Right lung (tissue), 5 donors: ENCODE measurements around the gene ABO. TPM values are rescaled to one million over a fixed set of nuclear protein-coding genes. Genes with fewer than 3 reads are reported as not detected.
"Not testable (repeated sequence)": the region's sequence is repeated elsewhere in the genome, so short reads cannot be mapped to it uniquely, and the experiment has no call there.

Source experiments
- DNase-seq, 2 donors: peaks; one replicate each; pipeline ENCODE4 v3.0.0-alpha.2; 2013
- polyA plus RNA-seq, 5 donors: library from polyadenylated mRNA; unstranded; fragments of 120-200 nt; gene quantifications; one replicate each; pipeline versions ENCODE4 v1.2.1 to v1.2.3, GENCODE V29; 2013; ENCODE audit warnings: inconsistent platforms in 1 of 5, low replicate concordance in 1 of 5; ENCODE audit not compliant: insufficient read length in 5 of 5, insufficient read depth in 1 of 5

ABO gene
- polyA plus RNA-seq, 5 donors, result 3.9 to 7.2 (median 5.1) TPM

GRCh38 chr9:133264235-133264764 lies 10.7 kb downstream of the ABO start:
- DNase-seq, result no peak

DNA sequence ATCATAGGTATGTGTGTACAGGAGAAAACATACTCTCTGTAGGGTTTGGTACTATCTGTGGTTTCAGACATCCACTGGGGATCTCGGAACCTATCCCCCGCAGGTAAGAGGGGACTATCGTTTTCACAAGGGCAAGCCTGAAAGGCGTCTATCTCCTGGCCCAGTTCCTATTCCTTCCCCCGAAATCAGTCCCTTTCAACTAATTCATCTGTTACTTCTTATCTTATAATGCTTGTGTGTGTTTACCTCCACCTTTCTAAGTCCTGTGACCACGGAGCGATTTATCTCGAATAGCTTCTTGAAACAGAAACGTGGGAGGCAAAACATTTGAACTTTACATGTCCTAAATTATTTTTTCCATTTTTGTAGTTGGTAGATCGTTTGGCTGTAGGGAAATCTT lies 11.4 kb downstream of the ABO start:
- DNase-seq, result no peak

DNA sequence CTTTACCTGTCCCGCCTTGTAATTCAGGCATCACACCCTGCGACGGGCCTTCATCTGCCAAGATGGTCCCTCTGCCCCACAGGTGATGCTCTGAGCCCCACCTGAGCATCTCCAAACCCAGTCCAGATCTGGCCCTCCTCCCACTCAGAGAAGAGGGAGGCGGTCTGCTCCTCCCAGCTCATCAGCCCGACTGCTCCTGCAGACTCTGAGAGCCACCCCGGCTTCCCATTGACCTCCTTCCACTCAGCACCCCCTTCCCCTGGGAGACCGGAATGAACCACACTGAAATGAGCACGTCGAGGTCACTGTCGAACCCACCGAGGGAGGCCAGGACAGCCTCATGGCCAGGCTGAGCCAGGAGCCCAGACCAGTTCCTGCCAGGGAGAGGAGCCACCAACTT lies 12.8 kb downstream of the ABO start:
- no peak for DNase-seq

DNA sequence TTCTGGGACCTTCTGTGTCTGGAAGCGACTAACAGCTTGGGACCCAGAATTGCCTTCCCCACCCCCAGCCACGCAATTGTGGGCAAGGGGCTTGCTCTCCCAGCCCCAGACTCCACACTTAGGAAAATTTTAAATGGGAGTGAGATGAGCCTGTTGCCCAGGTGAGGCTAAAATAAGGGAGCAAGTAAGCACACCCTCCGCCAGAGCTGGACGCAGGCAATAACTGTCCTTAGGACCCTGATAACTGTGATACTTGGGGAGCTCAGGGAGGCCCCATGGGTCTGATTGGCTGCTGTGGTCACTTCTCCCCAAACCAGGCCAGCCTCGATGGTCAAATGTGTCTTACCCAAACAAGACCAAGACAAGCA lies 13.3 kb downstream of the ABO start:
- no peak for DNase-seq

GRCh38 chr9:133261103-133261752 lies 13.8 kb downstream of the ABO start:
- DNase-seq, result no peak

GRCh38 chr9:133260334-133261102 lies 14.5 kb downstream of the ABO start:
- no peak for DNase-seq

DNA sequence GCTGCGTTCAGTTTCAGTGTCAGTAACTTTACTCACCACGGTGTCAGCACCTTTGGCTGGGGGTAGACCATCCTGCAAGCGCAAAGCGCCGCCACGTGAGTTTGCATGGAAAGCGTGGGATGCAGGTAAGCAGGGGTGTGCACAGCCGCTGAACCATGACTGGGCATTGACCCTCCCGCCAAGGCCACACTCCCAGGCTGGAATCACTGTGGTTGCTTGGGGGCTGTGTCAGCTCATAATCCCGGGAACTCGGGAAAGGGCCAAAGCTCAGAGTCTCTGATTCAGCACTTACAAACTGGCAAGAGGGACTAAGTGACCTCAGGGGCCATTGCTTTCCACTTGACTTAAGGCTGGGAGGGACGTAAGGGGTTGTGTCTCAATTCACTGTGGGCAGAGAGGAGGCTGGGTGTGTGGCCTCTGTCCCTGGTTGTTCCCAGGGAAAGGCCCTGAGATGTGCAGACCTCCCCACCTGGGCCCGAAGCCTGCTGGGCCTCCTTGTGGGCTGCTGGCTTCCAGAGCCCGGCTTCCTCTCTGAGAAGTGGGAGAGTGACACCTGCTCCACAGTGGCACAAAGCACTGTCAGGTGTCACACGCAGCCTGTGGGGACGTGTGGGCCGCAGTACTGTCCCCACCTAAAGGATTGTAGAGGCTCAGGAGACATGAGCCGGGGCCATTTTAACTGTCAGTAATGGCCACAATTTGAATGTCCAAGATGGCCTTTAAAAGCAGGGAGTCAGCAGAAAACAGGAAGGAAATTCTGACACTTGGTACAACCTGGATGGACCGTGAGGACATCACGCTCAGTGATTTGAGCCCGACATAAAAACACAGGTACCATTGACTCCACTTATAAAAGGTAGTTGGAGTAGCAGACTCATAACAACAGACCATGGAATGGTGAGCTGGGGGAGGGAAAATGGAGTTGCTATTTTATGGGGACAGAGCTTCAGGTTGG lies 16.7 kb downstream of the ABO start:
- DNase-seq, result no peak

- DNase-seq, result no peak
Measured at GRCh38 chr9:133257465-133257956, 17.5 kb downstream of the ABO start.

DNA sequence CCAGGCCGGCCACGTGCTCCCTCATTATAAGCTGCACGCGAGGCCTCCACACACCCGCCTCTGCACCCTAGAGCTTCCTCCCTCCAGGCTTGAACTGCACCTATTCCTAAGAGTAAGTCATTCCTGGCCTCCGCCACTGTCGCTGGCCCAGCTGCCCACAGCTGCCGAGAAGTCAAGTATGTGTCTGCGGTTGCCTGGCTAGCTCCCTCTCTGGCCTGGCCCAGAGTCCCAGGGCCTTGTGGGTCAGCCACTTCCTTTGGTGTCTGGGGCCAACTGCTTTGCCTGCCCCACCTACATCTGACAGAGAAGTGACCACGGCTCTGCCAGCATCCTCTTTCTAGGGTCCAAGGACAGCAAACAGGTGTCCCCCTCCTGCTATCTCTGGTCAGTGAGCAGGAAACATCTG lies 18.3 kb downstream of the ABO start:
- DNase-seq, result no peak

DNA sequence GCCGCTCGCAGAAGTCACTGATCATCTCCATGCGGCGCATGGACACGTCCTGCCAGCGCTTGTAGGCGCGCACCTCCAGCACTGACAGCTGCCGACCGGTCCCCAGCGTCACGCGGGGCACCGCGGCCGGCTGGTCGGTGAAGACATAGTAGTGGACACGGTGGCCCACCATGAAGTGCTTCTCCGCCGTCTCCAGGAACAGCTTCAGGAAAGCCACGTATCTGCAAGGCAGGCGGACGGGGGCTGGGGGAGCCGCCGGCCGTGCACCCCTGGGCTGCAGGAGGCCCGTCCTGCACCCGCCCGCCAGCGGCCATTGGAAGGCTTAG lies 18.9 kb downstream of the ABO start:
- DNase-seq, result no peak

- no peak for DNase-seq
Measured at GRCh38 chr9:133255371-133256135, 19.4 kb downstream of the ABO start.

DNA sequence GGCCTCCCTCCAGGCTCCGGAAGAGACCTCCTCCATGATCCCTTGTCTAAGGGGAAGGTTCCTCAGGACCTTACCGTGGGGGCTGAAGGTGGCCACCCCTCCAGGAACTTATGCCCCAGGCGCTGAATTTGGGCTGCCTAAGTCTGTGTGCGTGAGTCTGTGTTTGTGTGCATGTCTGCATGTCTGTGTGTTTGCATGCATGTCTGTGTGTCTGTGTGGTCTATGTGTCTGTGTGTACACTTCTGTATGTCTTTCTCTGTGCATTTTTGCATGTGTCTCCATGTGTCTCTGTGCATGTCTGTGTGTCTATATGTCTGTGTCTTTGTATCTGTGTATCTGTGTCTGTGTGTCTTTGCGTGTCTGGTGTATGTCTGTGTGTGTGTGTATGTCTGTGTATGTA lies 20.5 kb downstream of the ABO start:
- DNase-seq, result no peak

GRCh38 chr9:133253268-133253667 lies 21.7 kb downstream of the ABO start:
- DNase-seq, result no peak

DNA sequence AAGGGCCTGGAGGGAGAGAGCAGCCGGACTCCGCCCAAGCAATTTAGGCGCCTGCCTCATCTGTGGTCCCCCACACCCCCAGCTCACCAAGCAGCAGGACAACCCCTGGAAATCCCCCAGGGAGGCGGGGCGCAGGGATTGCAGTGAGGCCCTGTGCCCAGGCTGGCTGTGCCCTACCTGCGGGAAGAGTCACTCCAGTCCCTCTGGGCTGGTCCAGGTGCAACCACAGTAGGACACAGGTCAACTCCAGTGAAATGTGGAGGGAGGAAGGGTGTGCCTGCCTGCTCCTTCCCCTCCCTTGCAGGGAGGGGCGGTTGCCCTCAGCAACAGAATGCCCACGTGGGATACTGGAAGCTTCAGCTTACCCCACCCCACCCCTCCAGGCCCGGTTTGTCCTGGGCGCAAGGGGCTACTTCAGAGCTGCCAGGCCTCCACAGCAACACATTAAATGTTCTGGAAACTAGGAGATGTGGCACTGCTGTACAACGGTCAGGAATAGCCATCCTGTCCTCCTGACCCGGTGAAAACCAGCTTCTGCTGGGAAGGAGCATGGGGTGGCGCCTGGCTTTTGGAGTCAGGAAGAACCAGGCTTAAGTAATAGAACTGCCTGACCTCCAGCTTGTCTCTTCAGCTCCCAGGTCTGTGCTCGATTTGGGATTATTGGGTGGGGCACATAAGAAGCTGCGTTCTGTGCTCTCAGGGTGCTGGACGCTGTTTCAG lies 22.5 kb downstream of the ABO start:
- no peak for DNase-seq

DNA sequence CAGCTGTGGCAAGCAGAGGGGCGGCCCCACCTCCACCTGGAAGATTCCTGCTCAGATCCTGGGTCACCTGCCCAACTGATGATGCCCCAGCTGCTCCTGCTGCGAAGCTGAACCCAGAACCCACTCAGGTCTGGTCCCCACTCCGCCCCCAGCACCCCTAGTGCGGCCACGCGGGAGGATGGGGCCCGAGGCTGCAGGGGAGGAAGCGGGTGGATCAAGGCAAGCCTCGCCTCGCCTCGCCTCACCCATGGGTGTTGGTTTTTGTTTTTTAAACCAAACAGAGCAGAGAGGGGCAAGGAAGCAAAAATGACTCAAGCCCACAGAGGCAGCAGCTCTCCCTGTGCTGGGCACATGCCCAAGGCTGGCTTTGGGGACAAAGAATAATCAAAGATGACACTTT lies 23.2 kb downstream of the ABO start:
- DNase-seq, result no peak

- not testable (repeated sequence) for DNase-seq
Measured at GRCh38 chr9:133251221-133251620, 23.8 kb downstream of the ABO start.

DNA sequence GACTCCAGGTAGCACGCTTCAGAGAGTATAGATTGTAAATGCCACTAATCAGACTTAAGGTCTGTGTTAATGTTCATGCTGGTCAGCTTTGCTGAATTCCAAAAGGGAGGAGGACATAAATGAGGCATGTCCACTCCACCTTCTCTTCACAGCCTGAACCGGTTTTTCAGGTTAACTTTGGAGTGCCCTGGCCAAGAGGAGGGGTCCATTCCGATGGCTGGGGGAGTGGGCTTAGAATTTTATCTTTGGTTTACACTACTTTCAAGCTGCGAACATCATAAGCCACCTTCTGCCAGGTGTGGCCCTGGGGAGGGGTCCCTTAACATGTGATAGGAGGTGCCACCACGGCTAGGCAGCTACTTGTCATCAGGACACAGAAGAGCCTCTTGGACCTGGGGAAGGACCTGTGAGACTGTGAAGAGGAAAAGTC lies 24.2 kb downstream of the ABO start:
- peak in 1 of 2 donors; percentile 41 for DNase-seq

- no peak for DNase-seq
Measured at GRCh38 chr9:133249337-133249736, 25.7 kb downstream of the ABO start.

GRCh38 chr9:133248726-133249295 lies 26.2 kb downstream of the ABO start:
- no peak for DNase-seq

DNA sequence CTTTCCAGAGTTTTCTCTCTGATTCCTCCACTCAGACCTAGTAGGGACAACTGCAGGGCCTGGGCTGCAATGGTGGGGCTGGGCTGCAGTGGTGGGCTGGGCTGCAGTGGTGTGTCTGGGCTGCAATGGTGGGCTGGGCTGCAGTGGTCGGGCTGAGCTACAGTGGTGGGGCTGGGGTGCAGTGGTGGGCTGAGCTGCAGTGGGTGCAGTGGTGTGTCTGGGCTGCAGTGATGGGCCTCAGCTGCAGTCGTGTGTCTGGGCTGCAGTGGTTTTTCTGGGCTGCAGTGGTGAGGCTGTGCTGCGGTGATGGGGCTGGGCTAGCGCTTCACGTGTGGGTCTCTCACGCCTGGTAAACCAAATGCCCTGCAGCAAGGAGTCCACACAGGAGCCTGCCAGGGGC lies 27.4 kb downstream of the ABO start:
- DNase-seq, result no peak
